NCI-H2227 (cell line): ENCODE measurements around the gene TNIK.

ENCODE experiments used
- DNase-seq: peaks from one replicate; lab custom pipeline; 2025; ENCODE audit not compliant: unreplicated experiment; lab: John Stamatoyannopoulos, UW

Gene TNIK

GRCh38 chr3:171459942-171460724, at the start of gene TNIK:
Gene TNIK (minus strand): TSS chr3:171460405. CDS start chr3:171460063, 342 bp downstream.
- peak; percentile 88 for DNase-seq

GRCh38 chr3:171508676-171509075, 48.5 kb upstream of the TNIK start:
- DNase-seq = no peak

GRCh38 chr3:171508206-171508605, 48.0 kb upstream of the TNIK start:
- no peak for DNase-seq

- DNase-seq = no peak
These were observed 46.6 kb upstream of the TNIK start for GRCh38 chr3:171506743-171507319.

- DNase-seq = no peak
These were observed 45.7 kb upstream of the TNIK start for GRCh38 chr3:171505822-171506333.

GRCh38 chr3:171504376-171504775, 44.2 kb upstream of the TNIK start:
- no peak for DNase-seq

- no peak for DNase-seq
These were observed 43.6 kb upstream of the TNIK start for GRCh38 chr3:171503817-171504216.

- DNase-seq = no peak
These were observed 38.7 kb upstream of the TNIK start for GRCh38 chr3:171498921-171499320.

- DNase-seq = no peak
These were observed 37.3 kb upstream of the TNIK start for GRCh38 chr3:171497468-171497867.

GRCh38 chr3:171495413-171495812, 35.2 kb upstream of the TNIK start:
- DNase-seq = no peak

- DNase-seq = no peak
These were observed 34.4 kb upstream of the TNIK start for GRCh38 chr3:171494457-171495109.

GRCh38 chr3:171491361-171491760, 31.2 kb upstream of the TNIK start:
- DNase-seq = no peak

- DNase-seq = no peak
These were observed 30.7 kb upstream of the TNIK start for GRCh38 chr3:171490901-171491300.

GRCh38 chr3:171489348-171489747, 29.1 kb upstream of the TNIK start:
- no peak for DNase-seq

- DNase-seq = no peak
These were observed 28.3 kb upstream of the TNIK start for GRCh38 chr3:171488479-171488878.

- DNase-seq = no peak
These were observed 27.2 kb upstream of the TNIK start for GRCh38 chr3:171487382-171487781.

GRCh38 chr3:171485338-171485737, 25.1 kb upstream of the TNIK start:
- no peak for DNase-seq

- DNase-seq = no peak
These were observed 20.8 kb upstream of the TNIK start for GRCh38 chr3:171481011-171481410.

- no peak for DNase-seq
These were observed 20.3 kb upstream of the TNIK start for GRCh38 chr3:171480526-171480925.

- no peak for DNase-seq
These were observed 16.4 kb upstream of the TNIK start for GRCh38 chr3:171476532-171477102.

- DNase-seq = no peak
These were observed 12.3 kb upstream of the TNIK start for GRCh38 chr3:171472552-171472951.
